Activated CD4-positive, alpha-beta T cell treated with anti-CD3 and anti-CD28 coated beads, Interleukin-2, amount 10 ng/mL, durations not matched to agents 24 days and 14 days (primary cell): ENCODE measurements around the gene BTN3A1. TPM values are rescaled to one million over a fixed set of nuclear protein-coding genes. Genes with fewer than 3 reads are reported as not detected.
A peak's percentile ranks its signal among the peaks of the same experiment; 100 is the strongest.
"Not testable (repeated sequence)": the region's sequence is repeated elsewhere in the genome, so short reads cannot be mapped to it uniquely, and the experiment has no call there.

ENCODE experiments used
- DNase-seq: peaks from one replicate; pipeline ENCODE4 v3.0.0; 2022
- H3K27ac Mint-ChIP-seq: one replicate; pipeline ENCODE4 v1.8.0; 2022; ENCODE audit warnings: mild to moderate bottlenecking, mixed read lengths
- H3K27me3 Mint-ChIP-seq: one replicate; pipeline ENCODE4 v1.8.0; 2022; ENCODE audit warnings: mixed read lengths
- H3K36me3 Mint-ChIP-seq: one replicate; pipeline ENCODE4 v1.8.0; 2022; ENCODE audit warnings: low read depth, mild to moderate bottlenecking, mixed read lengths
- H3K4me1 Mint-ChIP-seq: one replicate; pipeline ENCODE4 v1.8.0; 2021; ENCODE audit warnings: mixed read lengths
- H3K4me3 Mint-ChIP-seq: one replicate; pipeline ENCODE4 v1.8.0; 2022; ENCODE audit warnings: mild to moderate bottlenecking, moderate library complexity, mixed read lengths
- H3K9me3 Mint-ChIP-seq: one replicate; pipeline ENCODE4 v1.8.0; 2021; ENCODE audit warnings: mixed read lengths
- intact Hi-C: fragments of 100-400 bp; cut with micrococcal nuclease; formaldehyde crosslinking; loops from one replicate; pipeline ENCODE4 v1.15.1; 2023
- total RNA-seq: library from RNA; stranded (reverse); gene quantifications from 2 replicates; pipeline ENCODE4 v1.2.3, GENCODE V29; 2022

The BTN3A1 gene
- total RNA-seq, 1 donor from 2014 or later = 33.2 TPM

GRCh38 chr6:26366504-26366903 is 35.6 kb upstream of the BTN3A1 start:
- Mint-ChIP-seq H3K27me3 (no peaks in the 10 kb centered on the region), H3K36me3 (peaks cover 32% of the 10 kb centered on the region), H3K27ac (peak overlapping the region; percentile 64), H3K4me3 (peak overlapping the region; percentile 80), H3K9me3 (no peaks in the 10 kb centered on the region), H3K4me1 (peaks cover 45% of the 10 kb centered on the region)
- intact Hi-C loops = loop anchor here (5.0 kb wide), 3 partner anchors 34 to 156 kb away; partner anchors contain the start of gene BTN2A1
- DNase-seq = no peak

GRCh38 chr6:26367114-26367513 is 35.0 kb upstream of the BTN3A1 start:
- H3K4me3 Mint-ChIP-seq = peak overlapping the region; percentile 73
- DNase-seq = no peak
- no peaks in the 10 kb centered on the region for H3K27me3 Mint-ChIP-seq
- peak overlapping the region; percentile 41 for H3K27ac Mint-ChIP-seq
- peaks cover 41% of the 10 kb centered on the region for H3K4me1 Mint-ChIP-seq
- H3K9me3 Mint-ChIP-seq = no peaks in the 10 kb centered on the region
- intact Hi-C loops = loop anchor here (5.0 kb wide), 3 partner anchors 35 to 155 kb away; partner anchors contain the start of gene BTN2A1
- H3K36me3 Mint-ChIP-seq = peaks cover 37% of the 10 kb centered on the region

- H3K9me3 Mint-ChIP-seq, H3K27me3 Mint-ChIP-seq, DNase-seq, H3K4me3 Mint-ChIP-seq, intact Hi-C loops, H3K27ac Mint-ChIP-seq: not testable (repeated sequence)
- Mint-ChIP-seq H3K36me3 (peaks cover 77% of the 10 kb centered on the region), H3K4me1 (peaks cover 32% of the 10 kb centered on the region)
Measured at GRCh38 chr6:26371813-26372212, 30.3 kb upstream of the BTN3A1 start.

GRCh38 chr6:26372308-26373144 is 29.5 kb upstream of the BTN3A1 start:
- H3K9me3 Mint-ChIP-seq = no peaks in the 10 kb centered on the region
- no peak overlapping the region for H3K4me3 Mint-ChIP-seq
- peaks cover 28% of the 10 kb centered on the region for H3K4me1 Mint-ChIP-seq
- no peak overlapping the region for H3K27ac Mint-ChIP-seq
- H3K27me3 Mint-ChIP-seq = no peaks in the 10 kb centered on the region
- no peak for DNase-seq
- intact Hi-C loops = no loop called here
- H3K36me3 Mint-ChIP-seq = peaks cover 78% of the 10 kb centered on the region

GRCh38 chr6:26375270-26375669 is 26.8 kb upstream of the BTN3A1 start:
- no peak overlapping the region for H3K4me3 Mint-ChIP-seq
- H3K9me3 Mint-ChIP-seq = no peaks in the 10 kb centered on the region
- peaks cover 15% of the 10 kb centered on the region for H3K4me1 Mint-ChIP-seq
- H3K36me3 Mint-ChIP-seq = peaks cover 60% of the 10 kb centered on the region
- H3K27me3 Mint-ChIP-seq = no peaks in the 10 kb centered on the region
- H3K27ac Mint-ChIP-seq = peak overlapping the region; percentile 2
- intact Hi-C loops = no loop called here
- no peak for DNase-seq

- Mint-ChIP-seq H3K9me3 (no peaks in the 10 kb centered on the region), H3K4me1 (peaks cover 18% of the 10 kb centered on the region), H3K4me3 (no peak overlapping the region), H3K27ac (no peak overlapping the region), H3K27me3 (no peaks in the 10 kb centered on the region), H3K36me3 (peaks cover 46% of the 10 kb centered on the region)
- intact Hi-C loops = no loop called here
- DNase-seq = no peak
Measured at GRCh38 chr6:26377719-26378118, 24.4 kb upstream of the BTN3A1 start.

- H3K27ac Mint-ChIP-seq, DNase-seq, H3K27me3 Mint-ChIP-seq, H3K9me3 Mint-ChIP-seq, H3K4me3 Mint-ChIP-seq, intact Hi-C loops: not testable (repeated sequence)
- H3K36me3 Mint-ChIP-seq = peaks cover 42% of the 10 kb centered on the region
- peaks cover 20% of the 10 kb centered on the region for H3K4me1 Mint-ChIP-seq
Measured at GRCh38 chr6:26378143-26378542, 23.9 kb upstream of the BTN3A1 start.

- peaks cover 24% of the 10 kb centered on the region for H3K4me1 Mint-ChIP-seq
- no peak for DNase-seq
- no peaks in the 10 kb centered on the region for H3K9me3 Mint-ChIP-seq
- intact Hi-C loops = no loop called here
- peaks cover 33% of the 10 kb centered on the region for H3K36me3 Mint-ChIP-seq
- no peaks in the 10 kb centered on the region for H3K27me3 Mint-ChIP-seq
- no peak overlapping the region for H3K4me3 Mint-ChIP-seq
- H3K27ac Mint-ChIP-seq = no peak overlapping the region
Measured at GRCh38 chr6:26379292-26379691, 22.8 kb upstream of the BTN3A1 start.

- peaks cover 25% of the 10 kb centered on the region for H3K4me1 Mint-ChIP-seq
- no peak overlapping the region for H3K4me3 Mint-ChIP-seq
- H3K27me3 Mint-ChIP-seq = no peaks in the 10 kb centered on the region
- intact Hi-C loops = no loop called here
- H3K27ac Mint-ChIP-seq = no peak overlapping the region
- no peak for DNase-seq
- H3K36me3 Mint-ChIP-seq = peaks cover 30% of the 10 kb centered on the region
- H3K9me3 Mint-ChIP-seq = no peaks in the 10 kb centered on the region
Measured at GRCh38 chr6:26379740-26380139, 22.3 kb upstream of the BTN3A1 start.

GRCh38 chr6:26380256-26380655 is 21.8 kb upstream of the BTN3A1 start:
- H3K27ac Mint-ChIP-seq = no peak overlapping the region
- no peaks in the 10 kb centered on the region for H3K27me3 Mint-ChIP-seq
- no peaks in the 10 kb centered on the region for H3K9me3 Mint-ChIP-seq
- H3K4me1 Mint-ChIP-seq = peaks cover 30% of the 10 kb centered on the region
- no peak for DNase-seq
- intact Hi-C loops = no loop called here
- H3K36me3 Mint-ChIP-seq = peaks cover 27% of the 10 kb centered on the region
- H3K4me3 Mint-ChIP-seq = no peak overlapping the region

GRCh38 chr6:26382121-26382520 is 20.0 kb upstream of the BTN3A1 start:
- Mint-ChIP-seq H3K27me3 (no peaks in the 10 kb centered on the region), H3K4me1 (peaks cover 37% of the 10 kb centered on the region), H3K9me3 (no peaks in the 10 kb centered on the region), H3K36me3 (peaks cover 15% of the 10 kb centered on the region), H3K4me3 (peak overlapping the region; percentile 96), H3K27ac (peak overlapping the region; percentile 53)
- DNase-seq = no peak
- intact Hi-C loops = loop anchor here (2.0 kb wide), 1 partner anchor 21 kb away; the partner anchor contains the start of gene BTN3A1

- peak; percentile 73 for DNase-seq
- intact Hi-C loops = loop anchor here (1.0 to 2.0 kb wide), 3 partner anchors 19 to 43 kb away; partner anchors contain the start of genes BTN3A1 and BTN3A2
- peak overlapping the region; percentile 96 for H3K4me3 Mint-ChIP-seq
- H3K36me3 Mint-ChIP-seq = peaks cover 15% of the 10 kb centered on the region
- no peaks in the 10 kb centered on the region for H3K9me3 Mint-ChIP-seq
- H3K27ac Mint-ChIP-seq = peak overlapping the region; percentile 96
- peaks cover 37% of the 10 kb centered on the region for H3K4me1 Mint-ChIP-seq
- no peaks in the 10 kb centered on the region for H3K27me3 Mint-ChIP-seq
Measured at GRCh38 chr6:26383624-26384417, 18.3 kb upstream of the BTN3A1 start.

- DNase-seq = no peak
- no peaks in the 10 kb centered on the region for H3K27me3 Mint-ChIP-seq
- peaks cover 43% of the 10 kb centered on the region for H3K4me1 Mint-ChIP-seq
- intact Hi-C loops = no loop called here
- no peaks in the 10 kb centered on the region for H3K9me3 Mint-ChIP-seq
- H3K36me3 Mint-ChIP-seq = peaks cover 30% of the 10 kb centered on the region
- H3K27ac Mint-ChIP-seq = no peak overlapping the region
- no peak overlapping the region for H3K4me3 Mint-ChIP-seq
Measured at GRCh38 chr6:26385734-26386125, 16.3 kb upstream of the BTN3A1 start.

GRCh38 chr6:26387565-26387964 is 14.5 kb upstream of the BTN3A1 start:
- H3K4me3 Mint-ChIP-seq = no peak overlapping the region
- H3K4me1 Mint-ChIP-seq = peaks cover 37% of the 10 kb centered on the region
- no peaks in the 10 kb centered on the region for H3K27me3 Mint-ChIP-seq
- DNase-seq = no peak
- H3K36me3 Mint-ChIP-seq = peaks cover 40% of the 10 kb centered on the region
- no peaks in the 10 kb centered on the region for H3K9me3 Mint-ChIP-seq
- intact Hi-C loops = no loop called here
- H3K27ac Mint-ChIP-seq = no peak overlapping the region
